ENCODE data around the gene SHF.

DNA sequence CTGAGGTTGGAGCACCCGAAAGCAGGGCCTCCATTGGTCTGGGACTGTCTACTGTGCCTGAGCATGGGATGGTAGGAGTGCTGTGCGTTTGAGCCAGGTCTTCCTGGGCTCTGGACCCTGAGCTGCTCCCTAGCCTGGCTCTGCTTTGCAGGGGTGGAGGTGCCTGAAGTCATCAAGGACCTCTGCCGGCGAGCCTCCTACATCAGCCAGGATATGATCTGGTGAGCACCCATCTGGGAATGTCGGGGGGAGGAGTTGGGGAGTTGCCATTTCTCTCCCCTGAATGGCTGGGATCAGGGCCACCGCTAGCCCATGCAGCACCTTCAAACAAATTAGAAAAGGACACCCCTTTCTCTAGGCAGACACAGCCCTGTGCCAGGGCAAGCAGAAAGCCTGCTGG, 37.3 kb downstream of the SHF start:
- TF ChIP-seq CTCF (optimal IDR thresholded peaks at IDR 0.05 in 1 of 3, IDR thresholded peaks at IDR 0.05 in 1 of 3, conservative IDR thresholded peaks at IDR 0.05 in 1 of 3; ENCODE audit: extremely low read depth in 1 of 3, insufficient read depth in 2 of 3, low read length in 3 of 3), result no peak
- TF ChIP-seq EZH2 (IDR thresholded peaks at IDR 0.05; ENCODE audit: low read length), result no peak

Measured in keratinocyte (primary cell).